Ramos (cell line): ENCODE results near the gene TCN2.
"Not testable (repeated sequence)": the region's sequence is repeated elsewhere in the genome, so short reads cannot be mapped to it uniquely, and the experiment has no call there.

Source experiments
- in situ Hi-C: fragments of 300-500 bp; cut with MboI; formaldehyde crosslinking; loops from one replicate; pipeline ENCODE4 v1.14.3; 2022; ENCODE audit warnings: low sequenced_read_pairs; ENCODE audit not compliant: unreplicated experiment

Gene TCN2

GRCh38 chr22:30606455-30607299 is at the start of gene TCN2:
TSS of gene TCN2 (plus strand) at chr22:30607174. CDS start at chr22:30607332, 158 bp downstream.
- in situ Hi-C loops = no loop called here

GRCh38 chr22:30557243-30557642 is 49.7 kb upstream of the TCN2 start:
- in situ Hi-C loops = no loop called here

GRCh38 chr22:30559889-30560288 is 47.1 kb upstream of the TCN2 start:
- in situ Hi-C loops = no loop called here

- in situ Hi-C loops = not testable (repeated sequence)
Observed at GRCh38 chr22:30560643-30561202, 46.3 kb upstream of the TCN2 start.

- in situ Hi-C loops = no loop called here
Observed at GRCh38 chr22:30561402-30562189, 45.4 kb upstream of the TCN2 start.

GRCh38 chr22:30562366-30562765 is 44.6 kb upstream of the TCN2 start:
- in situ Hi-C loops = no loop called here

GRCh38 chr22:30564045-30564760 is 42.8 kb upstream of the TCN2 start:
- in situ Hi-C loops = no loop called here

- in situ Hi-C loops = no loop called here
Observed at GRCh38 chr22:30564761-30565119, 42.2 kb upstream of the TCN2 start.

GRCh38 chr22:30565341-30565740 is 41.6 kb upstream of the TCN2 start:
- in situ Hi-C loops = no loop called here

GRCh38 chr22:30566125-30566524 is 40.8 kb upstream of the TCN2 start:
- in situ Hi-C loops = no loop called here

- in situ Hi-C loops = not testable (repeated sequence)
Observed at GRCh38 chr22:30567277-30567676, 39.7 kb upstream of the TCN2 start.

GRCh38 chr22:30568137-30568805 is 38.7 kb upstream of the TCN2 start:
- in situ Hi-C loops = no loop called here

GRCh38 chr22:30569674-30570202 is 37.2 kb upstream of the TCN2 start:
- in situ Hi-C loops = no loop called here

- in situ Hi-C loops = no loop called here
Observed at GRCh38 chr22:30572210-30572609, 34.8 kb upstream of the TCN2 start.

GRCh38 chr22:30572840-30573593 is 34.0 kb upstream of the TCN2 start:
- in situ Hi-C loops = no loop called here

GRCh38 chr22:30573594-30574094 is 33.3 kb upstream of the TCN2 start:
- in situ Hi-C loops = no loop called here

GRCh38 chr22:30574095-30574981 is 32.6 kb upstream of the TCN2 start, which contains the start of gene GAL3ST1:
TSS of gene GAL3ST1 (minus strand) at chr22:30574665. CDS start at chr22:30557392, 17,273 bp downstream.
- in situ Hi-C loops = no loop called here
